DMS114 treated with DMSO at 0.1 percent for 48 hours (cell line): ENCODE data around the gene LITAFD.
"Not testable (repeated sequence)": the region's sequence is repeated elsewhere in the genome, so short reads cannot be mapped to it uniquely, and the experiment has no call there.

Experiments
- DNase-seq: peaks from one replicate; lab custom pipeline; 2025; ENCODE audit not compliant: unreplicated experiment; lab: John Stamatoyannopoulos, UW

Gene LITAFD

GRCh38 chr16:8893976-8894690, 12.0 kb downstream of the LITAFD start:
- DNase-seq = no peak

DNA sequence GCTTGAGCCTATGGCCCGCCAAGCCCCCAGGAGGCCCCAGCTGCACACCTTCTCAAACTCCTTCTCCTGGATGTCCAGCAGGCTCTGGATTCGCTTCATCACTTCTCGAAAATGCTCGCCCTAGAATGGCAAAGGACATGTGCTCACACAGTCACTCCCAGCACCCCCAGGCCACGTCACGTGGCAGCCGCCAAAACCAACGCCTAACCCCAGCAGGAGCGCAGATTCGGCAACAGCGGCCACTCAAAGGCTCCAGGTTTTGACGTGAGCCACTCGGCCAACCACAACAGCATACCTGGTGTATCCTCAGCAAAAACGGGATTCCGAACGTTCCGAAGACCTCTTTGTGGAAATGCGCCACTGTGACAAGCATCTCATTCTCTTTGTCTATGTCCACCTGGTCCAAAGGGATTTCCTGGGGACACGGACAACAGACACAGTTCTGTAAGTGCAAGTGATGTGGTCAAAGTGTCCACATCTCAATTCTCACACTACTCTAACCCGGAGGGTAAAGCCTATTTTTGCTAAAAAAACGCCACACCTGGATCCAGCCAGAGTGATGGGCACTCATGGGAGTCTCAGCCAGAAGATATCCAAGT, 12.7 kb downstream of the LITAFD start:
- no peak for DNase-seq

- no peak for DNase-seq
Observed at GRCh38 chr16:8898660-8899318, 16.6 kb downstream of the LITAFD start.

- no peak for DNase-seq
Observed at GRCh38 chr16:8899709-8900317, 17.7 kb downstream of the LITAFD start.

DNA sequence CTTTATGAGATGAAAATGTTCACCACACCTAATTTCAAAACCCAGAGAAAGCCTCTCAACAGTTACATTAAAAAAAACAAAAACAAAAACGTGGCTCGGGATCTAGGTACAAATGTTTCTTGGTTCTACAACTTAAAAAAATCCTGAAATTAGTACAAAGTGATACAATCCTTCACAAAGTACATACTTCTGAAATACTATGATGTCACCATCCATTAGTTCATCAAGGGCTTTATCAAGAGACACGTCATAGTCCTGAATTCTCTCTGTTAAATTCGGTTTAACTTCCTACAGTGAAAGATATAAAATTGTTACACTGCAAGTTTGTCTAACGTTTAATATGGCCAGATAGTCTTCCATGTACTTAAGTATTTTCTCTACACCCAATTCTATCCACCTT, 18.2 kb downstream of the LITAFD start:
- no peak for DNase-seq

DNA sequence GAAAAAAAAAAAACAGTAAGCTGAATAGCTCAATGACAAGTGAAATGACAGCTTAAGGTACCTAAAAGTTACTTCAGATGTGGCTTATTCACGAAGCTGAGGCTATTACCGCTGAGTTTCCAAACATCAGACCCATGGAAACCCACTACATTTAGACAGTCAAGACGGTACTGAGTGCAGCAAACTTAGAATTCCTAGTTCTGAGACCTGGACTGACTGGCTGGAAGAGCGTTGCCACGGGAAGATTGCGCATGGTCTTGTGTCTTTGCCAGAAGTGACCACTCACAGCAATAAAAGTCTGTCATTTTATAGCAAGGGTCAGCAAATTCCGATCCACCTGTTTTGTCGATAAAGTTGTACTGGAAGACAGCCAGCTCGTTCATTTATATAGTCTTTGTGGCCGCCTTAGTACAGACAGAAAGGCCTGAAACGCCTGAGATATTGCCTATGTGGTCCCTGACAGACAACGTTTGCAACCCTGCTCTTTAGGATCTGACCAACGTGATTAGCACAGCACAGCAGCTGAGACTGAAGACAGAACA, 19.2 kb downstream of the LITAFD start:
- no peak for DNase-seq

DNA sequence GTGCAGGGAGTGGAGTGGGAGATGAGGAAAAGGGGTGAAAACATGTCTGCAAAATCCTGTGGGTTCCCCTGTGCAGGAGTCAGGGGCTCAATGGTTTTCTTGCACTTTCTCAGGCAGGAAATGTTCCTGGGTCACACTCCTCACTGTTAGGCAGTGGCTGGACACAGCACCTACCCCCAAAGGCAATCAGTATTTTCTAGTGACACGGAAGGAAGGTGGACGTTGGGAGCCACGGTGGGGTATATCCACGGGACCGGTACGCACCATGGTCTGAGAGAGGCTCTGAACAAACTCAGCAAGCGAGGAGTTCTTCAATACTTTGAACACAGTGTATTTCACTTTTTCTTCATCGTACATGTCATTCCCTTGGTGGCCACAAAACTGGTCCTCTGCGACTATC, 20.9 kb downstream of the LITAFD start:
- DNase-seq = no peak

GRCh38 chr16:8904018-8904430, 21.9 kb downstream of the LITAFD start:
- no peak for DNase-seq

GRCh38 chr16:8905168-8905762, 23.1 kb downstream of the LITAFD start:
- peak; percentile 29 for DNase-seq

GRCh38 chr16:8905795-8906591, 23.8 kb downstream of the LITAFD start:
- DNase-seq = no peak

GRCh38 chr16:8907096-8907495, 24.9 kb downstream of the LITAFD start:
- DNase-seq = no peak

DNA sequence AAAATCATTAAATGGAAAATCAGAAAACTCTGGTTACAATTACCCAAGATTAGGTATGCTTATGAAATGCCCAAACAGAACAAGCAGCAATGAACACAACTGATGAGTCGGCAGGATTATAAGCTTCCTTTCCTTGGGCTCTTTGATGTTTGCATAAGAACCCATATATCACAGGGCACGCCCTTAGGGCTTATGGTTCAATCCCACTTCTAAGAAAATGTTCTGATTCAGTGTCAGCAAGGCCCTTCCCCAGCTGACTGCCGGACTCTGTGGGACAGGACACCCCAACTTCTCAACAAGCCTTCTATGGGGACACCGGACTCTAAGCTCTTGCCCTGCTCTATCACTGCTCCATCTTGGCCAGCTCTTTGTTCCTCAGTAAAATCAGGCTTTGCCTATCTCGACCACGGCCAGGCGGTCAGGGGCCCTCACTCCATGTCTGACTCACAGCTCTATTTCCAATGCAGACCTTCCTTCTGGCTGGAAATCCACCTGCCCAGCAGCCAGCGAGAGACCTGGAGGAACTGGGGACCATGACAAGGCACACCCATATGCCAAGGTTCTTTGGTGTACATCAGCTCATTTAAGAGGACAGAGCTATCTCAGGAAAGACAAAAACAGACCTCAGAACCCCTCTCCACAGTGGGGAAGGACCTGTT, 26.8 kb downstream of the LITAFD start:
- DNase-seq = no peak

DNA sequence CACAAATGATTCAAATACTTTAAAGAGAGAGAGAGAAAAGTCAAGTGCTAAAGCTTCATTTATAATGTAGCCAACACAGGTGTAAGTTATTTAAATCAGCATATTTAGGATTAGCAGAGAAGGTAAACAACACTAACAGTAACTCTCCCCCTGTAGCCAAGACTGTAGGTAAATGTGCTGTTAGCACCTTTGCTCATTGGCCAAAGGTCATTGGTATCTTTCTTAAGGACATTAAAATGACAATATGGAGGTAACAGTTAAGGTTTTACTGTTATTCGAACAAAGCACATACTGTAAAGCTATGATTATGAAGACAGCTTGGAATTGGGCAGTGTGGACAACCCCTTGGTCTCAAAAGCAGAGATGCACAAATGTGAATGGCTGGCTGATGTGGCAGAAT, 28.7 kb downstream of the LITAFD start:
- no peak for DNase-seq

DNA sequence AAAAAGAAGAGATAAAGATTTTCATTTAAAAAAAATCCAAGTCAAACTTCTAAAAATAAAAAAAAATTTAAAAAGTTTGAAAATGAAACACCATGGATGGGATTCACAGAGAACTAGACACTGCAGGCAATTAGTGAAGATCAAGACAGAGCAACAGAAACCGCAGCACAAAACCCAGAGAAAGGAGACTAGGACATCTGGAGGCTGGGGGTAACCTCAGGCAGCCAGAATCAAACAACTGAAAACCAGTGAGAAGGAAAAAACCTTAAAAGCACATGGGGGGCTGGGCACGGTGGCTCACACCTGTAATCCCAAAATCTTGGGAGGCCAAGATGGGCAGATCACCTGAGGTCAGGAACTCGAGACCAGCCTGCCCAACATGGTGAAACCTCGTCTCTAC, 30.6 kb downstream of the LITAFD start:
- no peak for DNase-seq

DNA sequence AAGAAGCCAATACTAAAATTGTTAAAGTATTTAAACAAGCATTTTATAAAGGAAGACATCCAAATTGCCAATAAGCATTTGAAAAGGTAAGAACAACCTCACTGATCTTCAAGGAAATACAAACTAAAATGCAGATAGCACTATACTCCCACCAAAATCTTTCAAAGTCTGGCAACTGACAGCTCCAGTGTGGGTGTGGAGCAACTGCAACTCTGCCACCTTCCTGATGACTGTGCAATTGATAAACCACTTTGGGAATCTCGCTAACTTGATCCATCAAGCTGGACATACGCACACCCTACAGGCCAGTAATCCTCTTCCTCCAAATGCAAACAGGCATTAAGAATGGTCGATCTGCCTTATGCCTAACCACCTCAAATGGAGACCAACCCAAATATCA, 31.9 kb downstream of the LITAFD start:
- no peak for DNase-seq

- no peak for DNase-seq
Observed at GRCh38 chr16:8915722-8916301, 33.7 kb downstream of the LITAFD start.

- no peak for DNase-seq
Observed at GRCh38 chr16:8916541-8917225, 34.5 kb downstream of the LITAFD start.

GRCh38 chr16:8917336-8917735, 35.2 kb downstream of the LITAFD start:
- DNase-seq = not testable (repeated sequence)
